K562 (cell line): ENCODE results near the gene CMSS1. TPM values are rescaled to one million over a fixed set of nuclear protein-coding genes. Genes with fewer than 3 reads are reported as not detected.

Experiments used
- ATAC-seq: fragments of 200-7000 bp; cut with Tn5 transposase; 3 replicates; pipeline ENCODE4 v1.9.1; 2020; ENCODE audit warnings: moderate library complexity
- BruUV-seq: library from RNA; stranded (reverse); fragments of 400-500 nt; replicated peaks from 2 replicates; lab custom pipeline; 2021; lab: Mats Ljungman, UMichigan
- CTCF ChIA-PET: fragments of 300-600 bp; formaldehyde crosslinking; extraction: SDS; loops from one replicate; lab custom pipeline; 2021; ENCODE audit warnings: low intra/inter-chr PET ratio; lab: Yijun Ruan, JAX
- POLR2A ChIA-PET: fragments of 300-600, 350-650 bp; sonication (Branson Sonifier 250); formaldehyde crosslinking; extraction: SDS; loops from one replicate; lab custom pipeline; 2021; ENCODE audit warnings: antibody characterized with exemption, inconsistent platforms; lab: Yijun Ruan, JAX
- DNase-seq, 4 experiments: peaks; one replicate each; pipeline versions ENCODE4 v3.0.0 to v3.0.0-alpha.2; 2011 to 2018; ENCODE audit warnings: low spot score in 3 of 4, mixed read lengths in 3 of 4; ENCODE audit errors: extremely low read depth in 1 of 4
- FAIRE-seq: peaks from 2 replicates; lab custom pipeline; 2011; peaks lifted over from hg19 to GRCh38; lab: Jason Lieb, UNC
- H2AFZ ChIP-seq: 2 replicates; pipeline ENCODE4 v1.6.0; 2011; ENCODE audit warnings: low read depth, low read length, control low read depth, inconsistent platforms
- H3K27ac ChIP-seq: fragments of 200-600 bp; 3 replicates; pipeline ENCODE4 v1.8.0; 2011; ENCODE audit warnings: low read depth, mild to moderate bottlenecking, control low read depth, inconsistent platforms, low read length, moderate library complexity, mixed read lengths; ENCODE audit errors: extremely low read depth
- H3K27me3 ChIP-seq, 2 experiments: fragments of 300-600 bp in 1 of 2; 2 replicates in 1 of 2; 3 replicates in 1 of 2; pipeline versions ENCODE4 v1.6.0 to v1.8.0; 2011; ENCODE audit warnings: inconsistent platforms in 2 of 2, low read length in 2 of 2, mild to moderate bottlenecking in 1 of 2, mixed read lengths in 1 of 2, moderate library complexity in 1 of 2; ENCODE audit not compliant: control insufficient read depth in 2 of 2, insufficient read depth in 2 of 2
- H3K36me3 ChIP-seq: fragments of 300-600 bp; 3 replicates; pipeline ENCODE4 v1.8.0; 2011; ENCODE audit warnings: mild to moderate bottlenecking, low read length, inconsistent platforms; ENCODE audit not compliant: control insufficient read depth, insufficient read depth
- H3K4me1 ChIP-seq, 2 experiments: fragments of 200-600 bp in 1 of 2; replicated peaks in 1 of 2; 2 replicates in 1 of 2; 3 replicates in 1 of 2; pipeline versions ENCODE4 v1.5.1 to v1.8.0; 2011; ENCODE audit warnings: inconsistent platforms in 2 of 2, low read length in 2 of 2, mild to moderate bottlenecking in 1 of 2, mixed read lengths in 1 of 2, moderate library complexity in 1 of 2; ENCODE audit not compliant: control insufficient read depth in 2 of 2, insufficient read depth in 2 of 2
- H3K4me2 ChIP-seq: 2 replicates; pipeline ENCODE4 v1.6.1; 2011; ENCODE audit warnings: low read length, control low read depth, inconsistent platforms, mixed read lengths; ENCODE audit not compliant: insufficient read depth
- H3K4me3 ChIP-seq: fragments of 200-600 bp; sonication (generic), shearing (Covaris generic); 2 replicates; pipeline ENCODE4 v1.5.1; 2016; ENCODE audit warnings: control low read depth, inconsistent platforms
- H3K79me2 ChIP-seq: fragments of 200-600 bp; 3 replicates; pipeline ENCODE4 v1.8.0; 2011; ENCODE audit warnings: low read length, inconsistent platforms; ENCODE audit not compliant: control insufficient read depth, insufficient read depth
- H3K9ac ChIP-seq, 2 experiments: 2 replicates each; pipeline versions ENCODE4 v1.6.0 to v1.6.1; 2011; ENCODE audit warnings: low read depth in 2 of 2, low read length in 2 of 2, control low read depth in 1 of 2, inconsistent platforms in 1 of 2, mild to moderate bottlenecking in 1 of 2, mixed read lengths in 1 of 2; ENCODE audit not compliant: insufficient read depth in 1 of 2
- H3K9me1 ChIP-seq: one replicate; pipeline ENCODE4 v1.6.0; 2011; ENCODE audit warnings: inconsistent platforms, mild to moderate bottlenecking, low read length, moderate library complexity; ENCODE audit not compliant: control insufficient read depth, insufficient read depth
- H3K9me3 ChIP-seq: replicated peaks from 2 replicates; pipeline ENCODE4 v1.5.1; 2011; ENCODE audit warnings: low read depth, low read length, inconsistent platforms; ENCODE audit not compliant: control insufficient read depth, insufficient read depth
- H4K20me1 ChIP-seq: replicated peaks from 2 replicates; pipeline ENCODE4 v1.6.1; 2011; ENCODE audit warnings: low read length, inconsistent platforms, mixed read lengths; ENCODE audit not compliant: control insufficient read depth, insufficient read depth
- ARID2 ChIP-seq: fragments of 450-650 bp; IDR thresholded peaks from 2 replicates; pipeline ENCODE4 v1.6.1; 2017; ENCODE audit warnings: antibody characterized with exemption, mild to moderate bottlenecking
- HNRNPLL ChIP-seq: fragments of 200-400 bp; formaldehyde crosslinking; IDR thresholded peaks from 2 replicates; pipeline ENCODE4 v1.6.1; 2017; ENCODE audit warnings: low read length, low read depth, mild to moderate bottlenecking; ENCODE audit not compliant: poor library complexity, severe bottlenecking
- NUFIP1 ChIP-seq: fragments of 450-650 bp; IDR thresholded peaks from 2 replicates; pipeline ENCODE4 v1.6.1; 2018; ENCODE audit not compliant: partially characterized antibody
- RCOR1 ChIP-seq, 2 experiments: IDR thresholded peaks; 2 replicates each; pipeline ENCODE4 v1.6.1; 2012; ENCODE audit warnings: low read depth in 2 of 2, low read length in 2 of 2, borderline replicate concordance in 1 of 2, improper control_type of control experiment in 1 of 2
- TCFL5 ChIP-seq: fragments of 250-450 bp; sonication (Bioruptor Pico); conservative IDR thresholded peaks from 2 replicates; pipeline ENCODE4 v1.6.1; 2021; ENCODE audit warnings: mild to moderate bottlenecking, moderate library complexity, matching md5 sums
- TRIM28 ChIP-seq: fragments of 450-650 bp; IDR thresholded peaks from 2 replicates; pipeline ENCODE4 v1.6.1; 2017
- ZBTB7A ChIP-seq: IDR thresholded peaks from 2 replicates; pipeline ENCODE4 v1.6.1; 2011; ENCODE audit warnings: low read depth, mild to moderate bottlenecking, low read length, moderate library complexity, borderline replicate concordance; ENCODE audit not compliant: control insufficient read depth
- ZNF280A ChIP-seq: fragments of 450-650 bp; IDR thresholded peaks from 2 replicates; pipeline ENCODE4 v1.6.1; 2018; ENCODE audit warnings: mild to moderate bottlenecking, low read depth; ENCODE audit not compliant: partially characterized antibody
- ZNF316 ChIP-seq: fragments of 450-650 bp; IDR thresholded peaks from 2 replicates; pipeline ENCODE4 v1.6.1; 2016
- ZNF398 ChIP-seq: fragments of 250-450 bp; sonication (Bioruptor Pico); IDR thresholded peaks from 2 replicates; pipeline ENCODE4 v1.8.0; 2021; ENCODE audit warnings: moderate library complexity, mild to moderate bottlenecking, inconsistent platforms
- ZNF644 ChIP-seq: fragments of 200-800 bp; sonication (Bioruptor generic); IDR thresholded peaks from 2 replicates; pipeline ENCODE4 v1.6.1; 2016; ENCODE audit warnings: low read depth, missing genetic modification characterization, missing compliant biosample characterization
- WGBS: fragments of 100-300 bp; shearing (Covaris generic); methylation state at CpG from one replicate; pipeline ENCODE4 v1.1.6; 2016; ENCODE audit warnings: low coverage, mixed read lengths; ENCODE audit not compliant: insufficient coverage; ENCODE audit errors: missing lambda C conversion rate; 5-methylcytosine and 5-hydroxymethylcytosine counted together
- in situ Hi-C: fragments of 300-500 bp; cut with MboI; formaldehyde crosslinking; loops from 4 replicates; pipeline ENCODE4 v1.15.0; 2018; ENCODE audit warnings: inconsistent platforms, mixed read lengths
- intact Hi-C: fragments of 100-400 bp; cut with micrococcal nuclease; formaldehyde crosslinking; loops from 2 replicates; pipeline ENCODE4 v1.14.2; 2022
- polyA plus RNA-seq, 8 experiments: library from polyadenylated mRNA; depleted of rRNA in 4 of 8; stranded (reverse) in 5 of 8; unstranded in 3 of 8; fragments of >200 nt; fragmentation: Nextera tagmentation in 2 of 8; fragmentation: Illumina TruSeq in 1 of 8; extraction: Ambion mirVana in 2 of 8; extraction: Trizol in 1 of 8; gene quantifications; 2 replicates each; pipeline versions ENCODE4 v1.2.1 to v1.2.3, GENCODE V29; 2011 to 2014; ENCODE audit warnings: inconsistent platforms in 1 of 8, missing spikeins in 1 of 8
- total RNA-seq, 7 experiments: library from RNA; depleted of rRNA in 6 of 7; stranded (reverse); fragments of >200 nt in 6 of 7; fragmentation: Illumina TruSeq in 2 of 7; extraction: Trizol in 2 of 7; gene quantifications; 2 replicates each; pipeline versions ENCODE4 v1.2.1 to v1.2.3, GENCODE V29; 2011 to 2021; ENCODE audit warnings: low replicate concordance in 1 of 7
- TF ChIP-seq, protein P1 (sequence below): sonication (generic); formaldehyde crosslinking; IDR thresholded peaks from 2 replicates; pipeline ENCODE4 v1.8.1; 2023; ENCODE audit warnings: missing genetic modification reagents, mild to moderate bottlenecking, borderline replicate concordance
- TF ChIP-seq, protein P2 (sequence below): sonication (generic); formaldehyde crosslinking; IDR thresholded peaks from 2 replicates; pipeline ENCODE4 v1.9.0; 2022; ENCODE audit warnings: mild to moderate bottlenecking, missing genetic modification reagents

CMSS1 gene
- total and polyA plus RNA-seq, 9 of the 15 experiments (the other 6 are each of a cell fraction or from before 2014, with no cell fraction given) = 46.9 to 109 (median 72.3) TPM

DNA sequence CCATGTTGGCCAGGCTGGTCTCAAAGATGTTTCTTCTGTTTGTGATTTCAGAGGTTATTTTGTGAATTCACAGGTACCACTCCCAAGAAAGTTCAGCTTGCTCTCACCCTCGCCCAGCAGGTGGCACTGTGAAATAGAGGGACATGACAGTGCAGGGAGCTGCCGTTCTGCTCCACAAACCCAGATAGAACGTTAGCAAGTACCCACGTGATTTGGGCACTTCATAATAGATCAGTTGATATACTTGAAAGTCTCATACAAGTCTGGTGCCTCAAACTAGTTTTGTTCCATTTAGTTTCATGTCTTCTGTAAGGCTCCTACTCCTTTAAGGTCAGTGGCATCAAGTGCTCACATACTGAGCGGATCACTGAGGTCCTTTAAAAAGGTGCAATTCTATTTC lies 251.2 kb downstream of the CMSS1 start:
- no peak overlapping the region for H3K4me2 ChIP-seq
- no TSS peak for BruUV-seq
- no peaks in the 10 kb centered on the region; the same call in 2 of the 3 replicates for H3K79me2 ChIP-seq
- DNase-seq = peak; percentile 32 to 79 (median 52)
- no peak overlapping the region for H3K9ac ChIP-seq
- peak; percentile 97 for FAIRE-seq
- ATAC-seq = peak; percentile 96
- no peaks in the 10 kb centered on the region for H3K36me3 ChIP-seq
- intact Hi-C loops = loop anchor here (1.0 to 10.0 kb wide), 3 partner anchors 64 to 236 kb away; no protein-coding TSS in a partner anchor
- 20% methylated on average over 5 of the region's 5 CpGs for WGBS
- no peaks in the 10 kb centered on the region for H3K9me3 ChIP-seq
- peaks cover 2 to 8% of the 10 kb centered on the region in 2 experiments; a peak in 3 of 5 replicates for H3K4me1 ChIP-seq
- no peak overlapping the region for H3K27ac ChIP-seq
- H3K4me3 ChIP-seq = no peak overlapping the region
- H3K9me1 ChIP-seq = no peaks in the 10 kb centered on the region
- H4K20me1 ChIP-seq = no peaks in the 10 kb centered on the region
- in situ Hi-C loops = loop anchor here (25.0 kb wide), 1 partner anchor 232 kb away; no protein-coding TSS in a partner anchor
- POLR2A ChIA-PET = interaction anchor here (0.7 to 1.5 kb wide), 5 partner anchors 15 to 186 kb away, joined by 3 to 4 read pairs (median 3); no protein-coding TSS in a partner anchor
- no peaks in the 10 kb centered on the region for H3K27me3 ChIP-seq
- H2AFZ ChIP-seq = no peak overlapping the region
- CTCF ChIA-PET = interaction anchor here (1.1 kb wide), 1 partner anchor 185 kb away, joined by 4 read pairs; no protein-coding TSS in a partner anchor
- no peak for TF ChIP-seq TCFL5 (CRISPR knock-in tag)
- no peak for TF ChIP-seq NUFIP1
- TF ChIP-seq, protein P1, sequence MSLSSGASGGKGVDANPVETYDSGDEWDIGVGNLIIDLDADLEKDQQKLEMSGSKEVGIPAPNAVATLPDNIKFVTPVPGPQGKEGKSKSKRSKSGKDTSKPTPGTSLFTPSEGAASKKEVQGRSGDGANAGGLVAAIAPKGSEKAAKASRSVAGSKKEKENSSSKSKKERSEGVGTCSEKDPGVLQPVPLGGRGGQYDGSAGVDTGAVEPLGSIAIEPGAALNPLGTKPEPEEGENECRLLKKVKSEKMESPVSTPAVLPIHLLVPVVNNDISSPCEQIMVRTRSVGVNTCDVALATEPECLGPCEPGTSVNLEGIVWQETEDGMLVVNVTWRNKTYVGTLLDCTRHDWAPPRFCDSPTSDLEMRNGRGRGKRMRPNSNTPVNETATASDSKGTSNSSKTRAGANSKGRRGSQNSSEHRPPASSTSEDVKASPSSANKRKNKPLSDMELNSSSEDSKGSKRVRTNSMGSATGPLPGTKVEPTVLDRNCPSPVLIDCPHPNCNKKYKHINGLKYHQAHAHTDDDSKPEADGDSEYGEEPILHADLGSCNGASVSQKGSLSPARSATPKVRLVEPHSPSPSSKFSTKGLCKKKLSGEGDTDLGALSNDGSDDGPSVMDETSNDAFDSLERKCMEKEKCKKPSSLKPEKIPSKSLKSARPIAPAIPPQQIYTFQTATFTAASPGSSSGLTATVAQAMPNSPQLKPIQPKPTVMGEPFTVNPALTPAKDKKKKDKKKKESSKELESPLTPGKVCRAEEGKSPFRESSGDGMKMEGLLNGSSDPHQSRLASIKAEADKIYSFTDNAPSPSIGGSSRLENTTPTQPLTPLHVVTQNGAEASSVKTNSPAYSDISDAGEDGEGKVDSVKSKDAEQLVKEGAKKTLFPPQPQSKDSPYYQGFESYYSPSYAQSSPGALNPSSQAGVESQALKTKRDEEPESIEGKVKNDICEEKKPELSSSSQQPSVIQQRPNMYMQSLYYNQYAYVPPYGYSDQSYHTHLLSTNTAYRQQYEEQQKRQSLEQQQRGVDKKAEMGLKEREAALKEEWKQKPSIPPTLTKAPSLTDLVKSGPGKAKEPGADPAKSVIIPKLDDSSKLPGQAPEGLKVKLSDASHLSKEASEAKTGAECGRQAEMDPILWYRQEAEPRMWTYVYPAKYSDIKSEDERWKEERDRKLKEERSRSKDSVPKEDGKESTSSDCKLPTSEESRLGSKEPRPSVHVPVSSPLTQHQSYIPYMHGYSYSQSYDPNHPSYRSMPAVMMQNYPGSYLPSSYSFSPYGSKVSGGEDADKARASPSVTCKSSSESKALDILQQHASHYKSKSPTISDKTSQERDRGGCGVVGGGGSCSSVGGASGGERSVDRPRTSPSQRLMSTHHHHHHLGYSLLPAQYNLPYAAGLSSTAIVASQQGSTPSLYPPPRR (CRISPR knock-in tag) = no peak
- no peak for TF ChIP-seq HNRNPLL
- TF ChIP-seq ZNF316 = no peak
- no peak for TF ChIP-seq ZBTB7A
- no peak for TF ChIP-seq RCOR1 (IDR thresholded peaks at IDR 0.05; ENCODE audit: borderline replicate concordance in 1 of 2, low read depth in 2 of 2, low read length in 2 of 2)
- TF ChIP-seq ZNF398 = no peak
- no peak for TF ChIP-seq TRIM28
- TF ChIP-seq ZNF644 (tag) = no peak
- no peak for TF ChIP-seq ZNF280A
- TF ChIP-seq ARID2 = peak; percentile 29; the same call in 1 of the 2 replicates
- TF ChIP-seq, protein P2, sequence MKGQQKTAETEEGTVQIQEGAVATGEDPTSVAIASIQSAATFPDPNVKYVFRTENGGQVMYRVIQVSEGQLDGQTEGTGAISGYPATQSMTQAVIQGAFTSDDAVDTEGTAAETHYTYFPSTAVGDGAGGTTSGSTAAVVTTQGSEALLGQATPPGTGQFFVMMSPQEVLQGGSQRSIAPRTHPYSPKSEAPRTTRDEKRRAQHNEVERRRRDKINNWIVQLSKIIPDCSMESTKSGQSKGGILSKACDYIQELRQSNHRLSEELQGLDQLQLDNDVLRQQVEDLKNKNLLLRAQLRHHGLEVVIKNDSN (CRISPR knock-in tag) = 0 out of 2 replicates have a peak, but pooled peaks have one; percentile 42
